GM19035 (cell line): Measurements from ENCODE around the gene KRT6A.

Experiments
- ATAC-seq: cut with Tn5 transposase; IDR thresholded peaks from one replicate; pipeline ENCODE4 v1.9.1; 2021; ENCODE audit not compliant: unreplicated experiment

Gene KRT6A

GRCh38 chr12:52493172-52493571, at the start of gene KRT6A:
Gene KRT6A, minus strand, starts transcription at chr12:52493257. Its CDS starts 69 bp downstream, at chr12:52493188.
- ATAC-seq = no peak

- ATAC-seq = no peak
Measured at GRCh38 chr12:52542157-52542556, 49.1 kb upstream of the KRT6A start.

GRCh38 chr12:52541709-52542108, 48.7 kb upstream of the KRT6A start:
- no peak for ATAC-seq

DNA sequence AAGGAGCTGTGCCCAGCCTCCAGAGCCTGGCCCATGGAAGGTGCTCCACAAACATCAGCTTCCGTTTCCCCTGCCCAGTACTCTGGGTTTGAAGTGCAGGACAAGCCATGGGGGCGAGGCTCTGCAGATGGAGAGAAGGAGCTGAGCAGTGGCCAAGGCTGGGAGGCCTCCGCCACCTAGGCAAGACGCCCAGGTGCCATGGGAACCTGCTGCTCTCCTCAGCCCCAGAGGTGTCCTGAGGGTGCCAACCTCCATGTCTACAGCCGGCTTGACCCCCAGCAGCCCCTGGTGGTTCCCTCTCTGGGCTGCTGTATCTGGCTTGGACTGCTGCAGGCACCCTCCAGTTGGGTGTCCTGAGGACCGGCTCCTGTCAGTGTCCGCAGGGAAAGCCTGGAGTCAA, 47.5 kb upstream of the KRT6A start:
- ATAC-seq = no peak

- ATAC-seq = no peak
Measured at GRCh38 chr12:52539821-52540173, 46.7 kb upstream of the KRT6A start.

DNA sequence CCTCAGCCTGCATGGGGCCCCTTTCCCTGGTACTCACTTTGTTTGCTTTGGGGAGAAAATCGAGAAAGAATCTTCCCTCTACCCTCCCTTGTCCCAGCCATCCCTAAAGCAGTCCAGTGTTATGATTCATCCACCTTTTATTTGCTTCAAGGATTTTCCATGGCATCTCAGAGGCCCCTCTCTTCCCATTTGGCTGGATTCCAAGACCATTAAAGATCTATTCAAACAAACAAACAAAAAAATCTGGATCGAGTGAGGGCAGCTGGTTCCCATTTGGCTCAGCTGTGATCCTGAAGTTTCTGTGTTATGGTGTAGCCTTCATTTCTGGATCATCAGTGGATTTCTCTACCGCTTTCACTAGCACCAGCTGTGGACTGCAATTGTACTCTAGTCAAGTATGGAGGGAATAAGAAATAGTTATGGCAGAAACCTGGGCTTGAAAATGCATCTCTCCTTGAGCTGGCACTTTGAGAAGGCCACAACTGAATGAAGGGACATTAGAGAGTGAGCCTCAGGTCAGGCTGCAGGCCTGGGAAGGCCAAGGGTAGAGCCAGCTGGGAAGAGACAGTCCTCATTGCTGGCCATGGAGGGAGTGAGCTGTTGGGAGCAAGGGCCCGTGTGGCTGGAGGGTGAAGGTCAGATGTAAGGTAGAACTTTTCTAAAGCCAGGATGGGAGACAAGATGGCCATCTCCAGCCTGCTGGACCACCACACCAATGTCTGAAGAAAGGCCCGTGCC, 46.2 kb upstream of the KRT6A start:
- ATAC-seq = no peak

DNA sequence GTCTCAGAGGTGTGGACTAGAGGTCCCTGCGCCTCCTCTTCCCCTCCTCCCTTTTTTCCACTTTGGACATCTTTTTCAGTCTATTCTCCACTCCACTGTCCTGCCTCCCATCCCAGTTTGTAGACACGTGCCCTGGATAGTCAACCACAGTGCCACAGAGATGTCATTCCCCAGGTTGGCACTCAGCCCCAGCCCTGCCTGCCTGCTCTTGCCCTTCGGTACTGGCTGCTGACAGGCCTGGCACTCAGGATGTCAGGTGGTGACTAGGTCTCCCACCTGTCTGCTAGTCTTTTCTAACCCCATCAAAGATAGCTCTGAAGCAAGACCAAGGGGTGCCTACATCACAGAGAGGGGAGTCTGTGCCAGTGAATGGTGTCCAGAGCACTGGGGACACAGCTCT, 44.0 kb upstream of the KRT6A start:
- no peak for ATAC-seq

GRCh38 chr12:52535574-52535973, 42.5 kb upstream of the KRT6A start:
- ATAC-seq = no peak

DNA sequence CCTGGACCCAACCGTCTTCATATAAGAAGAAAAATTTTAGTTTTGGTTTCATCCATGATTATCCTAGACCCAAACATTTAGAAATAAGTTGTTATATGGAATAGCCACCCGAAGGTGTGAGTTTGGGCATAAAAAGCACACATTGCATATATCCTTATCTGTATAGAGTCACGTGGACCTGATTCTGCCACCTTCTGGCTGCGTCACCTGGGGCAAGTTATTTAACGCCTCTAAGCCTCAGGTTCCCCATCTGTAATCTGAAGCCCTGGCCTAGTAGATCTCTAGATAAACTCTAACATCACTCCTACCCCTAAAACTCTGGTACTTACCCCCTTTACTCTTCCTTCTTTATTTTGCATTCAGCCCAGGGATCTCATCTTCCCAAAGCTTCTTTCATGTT, 41.4 kb upstream of the KRT6A start:
- no peak for ATAC-seq

DNA sequence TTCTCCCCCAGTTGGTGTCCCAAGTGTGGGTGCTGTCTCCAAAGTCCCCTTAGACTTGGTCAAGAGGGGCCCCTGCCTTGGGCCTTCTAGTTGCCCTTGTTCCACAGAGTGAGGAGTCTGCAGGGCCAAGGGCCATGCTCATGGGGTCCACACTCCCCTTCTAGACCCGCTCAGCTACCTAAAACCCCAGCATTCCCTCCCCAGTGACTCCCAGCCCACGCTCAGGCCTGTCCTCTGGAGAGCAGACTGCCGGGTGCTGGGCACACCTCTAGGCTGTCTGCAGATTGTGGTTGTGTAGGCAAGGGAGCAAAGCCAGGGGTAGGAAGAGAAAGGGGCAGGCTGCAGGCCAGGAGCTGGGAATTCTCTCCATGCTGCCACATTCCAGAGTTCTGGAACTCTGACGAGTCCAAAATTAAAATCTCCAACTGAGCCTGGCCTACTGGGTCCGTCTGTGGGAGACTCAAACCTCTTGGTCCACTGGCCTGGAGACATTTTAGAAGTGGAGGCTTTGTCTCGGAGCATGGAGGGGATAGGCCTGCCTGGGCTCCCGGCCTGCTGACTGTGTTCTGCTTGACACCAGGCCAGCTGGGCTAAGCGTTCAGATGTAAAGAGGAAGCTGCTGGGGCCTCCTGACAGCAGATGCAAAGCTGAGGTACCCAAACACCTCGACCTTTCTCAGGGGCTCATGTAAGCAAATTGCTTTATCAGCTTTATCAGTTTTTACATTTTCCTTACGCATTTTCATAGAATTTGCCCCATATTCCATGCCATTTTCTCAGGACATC, 40.8 kb upstream of the KRT6A start:
- ATAC-seq = no peak

DNA sequence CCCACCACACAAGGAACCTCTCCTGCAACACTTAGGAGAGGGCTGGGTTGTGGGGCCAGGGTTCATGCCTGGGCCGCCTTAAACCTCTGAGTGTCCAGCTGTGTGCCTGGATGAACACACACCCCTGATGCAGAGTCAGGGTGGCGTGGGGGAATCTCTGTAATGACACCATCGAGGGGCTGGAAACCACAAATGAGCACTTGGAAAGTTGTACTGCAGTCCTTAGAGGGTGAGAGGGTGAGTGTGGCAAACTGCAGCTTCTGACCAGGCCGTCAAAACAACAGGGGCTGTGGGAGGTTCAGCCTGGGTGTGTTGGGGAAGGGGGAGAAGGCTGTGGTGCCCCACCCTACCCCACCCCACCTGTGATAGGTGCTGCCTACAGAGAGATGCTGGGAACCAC, 39.6 kb upstream of the KRT6A start:
- ATAC-seq = no peak

GRCh38 chr12:52531566-52532300, 38.7 kb upstream of the KRT6A start:
- no peak for ATAC-seq

GRCh38 chr12:52530905-52531304, 37.8 kb upstream of the KRT6A start:
- no peak for ATAC-seq

DNA sequence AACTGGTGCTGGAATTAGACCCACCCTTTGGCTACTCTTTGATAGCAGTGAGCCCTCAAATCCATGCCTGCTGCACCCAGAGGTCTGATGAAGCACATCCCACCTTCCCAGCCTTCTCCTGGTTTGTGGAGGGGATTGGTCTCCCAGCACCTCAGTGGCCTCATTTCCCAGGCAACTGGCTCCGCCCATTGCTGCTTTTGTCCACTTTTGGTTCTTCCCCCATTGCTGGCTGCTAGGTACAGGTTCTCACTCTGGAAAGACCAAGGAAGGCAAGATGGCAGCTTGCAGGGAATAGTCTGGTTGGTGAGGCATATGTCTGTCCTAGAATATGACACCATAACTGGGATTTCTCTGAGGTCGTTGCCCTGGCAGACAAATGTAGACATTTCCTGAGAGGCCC, 37.3 kb upstream of the KRT6A start:
- no peak for ATAC-seq

GRCh38 chr12:52529846-52530245, 36.8 kb upstream of the KRT6A start:
- ATAC-seq = no peak

DNA sequence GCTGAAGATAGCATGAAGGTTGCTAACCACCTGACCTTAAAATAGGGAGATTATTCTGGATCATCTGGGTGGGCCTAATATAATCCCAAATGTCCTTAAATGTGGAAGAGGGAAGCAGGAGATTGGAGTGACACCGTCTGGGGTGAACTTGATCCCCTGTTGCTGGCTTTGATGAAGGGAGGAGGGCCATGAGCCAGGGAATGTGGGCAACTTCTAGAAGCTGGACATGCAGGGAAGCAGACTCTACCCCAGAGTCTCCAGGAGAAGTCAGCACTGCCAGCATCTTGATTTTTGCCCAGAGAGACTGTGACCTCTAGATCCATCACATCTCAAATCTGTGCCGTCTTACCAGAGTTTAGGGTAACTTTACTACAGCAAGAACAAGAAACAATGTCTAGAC, 36.4 kb upstream of the KRT6A start:
- ATAC-seq = no peak

DNA sequence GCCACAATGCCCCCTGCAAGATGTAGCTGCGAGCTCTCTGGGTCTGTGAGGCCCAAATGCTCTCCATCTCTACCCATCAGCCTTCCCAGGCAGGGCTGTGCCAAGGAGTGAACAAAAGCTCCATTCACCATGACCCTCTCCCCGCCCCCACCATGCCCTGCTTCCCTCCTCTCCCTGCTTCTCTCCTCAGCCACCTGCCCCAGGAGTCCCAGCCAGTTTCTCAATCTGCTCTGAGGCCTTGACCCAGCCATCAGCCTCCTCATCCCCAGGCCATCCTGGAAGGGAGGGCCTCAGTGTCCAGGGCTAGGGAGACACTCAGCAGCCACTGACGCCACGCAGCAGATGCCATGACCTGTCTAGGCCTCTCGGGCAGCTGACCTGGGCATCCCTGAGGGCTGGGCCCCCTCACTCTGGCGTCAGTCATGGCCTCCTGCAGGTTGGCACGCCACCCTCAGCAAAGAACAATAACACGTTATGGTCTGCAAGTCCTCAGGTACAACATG, 35.6 kb upstream of the KRT6A start:
- ATAC-seq = no peak

DNA sequence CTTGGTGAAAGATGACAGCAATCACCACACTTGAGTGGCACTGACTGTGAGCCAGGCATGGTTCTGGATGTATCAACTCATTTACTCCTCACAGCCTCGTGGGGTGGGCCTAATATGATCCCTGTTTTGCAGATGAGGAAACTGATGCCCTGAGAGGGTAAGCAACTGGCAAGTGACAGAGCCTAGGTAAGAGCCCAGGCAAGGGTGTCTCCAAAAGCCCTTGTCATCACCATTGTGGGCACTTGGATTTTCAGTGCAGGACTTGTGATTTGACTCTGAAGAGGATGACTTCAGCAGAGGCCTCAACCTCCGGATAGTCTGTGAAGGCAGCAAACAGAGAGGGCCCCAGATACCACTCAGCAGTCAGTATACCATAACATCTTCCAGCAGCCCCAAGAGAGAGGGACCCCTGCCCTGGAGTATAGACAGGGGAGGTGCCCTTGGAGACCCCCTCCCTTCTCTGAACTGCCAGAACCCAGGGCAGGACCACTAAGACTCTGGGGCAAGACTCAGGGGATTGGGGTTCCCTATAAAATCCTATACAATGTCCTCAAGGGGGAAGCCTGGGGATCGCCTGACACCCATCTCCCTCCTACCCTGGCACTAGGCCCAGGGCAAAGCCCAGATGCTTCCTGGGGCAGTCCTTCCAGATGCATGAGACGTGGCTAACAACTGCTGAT, 34.2 kb upstream of the KRT6A start:
- no peak for ATAC-seq

GRCh38 chr12:52526511-52526951, 33.5 kb upstream of the KRT6A start:
- ATAC-seq = no peak

- ATAC-seq = no peak
Measured at GRCh38 chr12:52525661-52526499, 32.8 kb upstream of the KRT6A start.
